Endothelial cell of umbilical vein (primary cell): ENCODE data around the gene KCNMA1. TPM values are rescaled to one million over a fixed set of nuclear protein-coding genes. Genes with fewer than 3 reads are reported as not detected.

ENCODE experiments used
- BruUV-seq: library from RNA; stranded (reverse); fragments of 400-500 nt; replicated peaks from 2 replicates; lab custom pipeline; 2021; lab: Mats Ljungman, UMichigan
- CTCF ChIA-PET: fragments of 300-600, 350-600 bp; sonication (Branson Sonifier 250); formaldehyde crosslinking; loops from one replicate; lab custom pipeline; 2021; ENCODE audit warnings: antibody characterized with exemption, inconsistent platforms; lab: Charles Lee
- POLR2A ChIA-PET: fragments of 300-600, 350-600 bp; sonication (Branson Sonifier 250); formaldehyde crosslinking; loops from one replicate; lab custom pipeline; 2021; ENCODE audit warnings: antibody characterized with exemption, inconsistent platforms; lab: Charles Lee
- DNase-seq: peaks from one replicate; pipeline ENCODE4 v3.0.0-alpha.2; 2011; ENCODE audit warnings: low read depth, low spot score
- FAIRE-seq: peaks from 2 replicates; lab custom pipeline; 2011; peaks lifted over from hg19 to GRCh38; lab: Jason Lieb, UNC
- H2AFZ ChIP-seq: 2 replicates; pipeline ENCODE4 v1.6.0; 2012; ENCODE audit warnings: low read depth, low read length, control low read depth, inconsistent platforms
- H3K27ac ChIP-seq: 2 replicates; pipeline ENCODE4 v1.5.1; 2011; ENCODE audit warnings: low read depth, mild to moderate bottlenecking, control low read depth, low read length, moderate library complexity; ENCODE audit not compliant: insufficient read depth
- H3K27me3 ChIP-seq, 2 experiments: 2 replicates each; pipeline versions ENCODE4 v1.6.0 to v1.6.1; 2011; ENCODE audit warnings: low read length in 2 of 2, mixed read lengths in 1 of 2; ENCODE audit not compliant: control insufficient read depth in 2 of 2, insufficient read depth in 2 of 2
- H3K36me3 ChIP-seq, 2 experiments: 2 replicates in 1 of 2; 3 replicates in 1 of 2; pipeline ENCODE4 v1.5.1; 2011; ENCODE audit warnings: low read length in 2 of 2, mild to moderate bottlenecking in 1 of 2, moderate library complexity in 1 of 2; ENCODE audit not compliant: control insufficient read depth in 2 of 2, insufficient read depth in 2 of 2; ENCODE audit errors: extremely low read depth in 1 of 2
- H3K4me1 ChIP-seq: 3 replicates; pipeline ENCODE4 v1.5.1; 2011; ENCODE audit warnings: mild to moderate bottlenecking, low read length; ENCODE audit not compliant: control insufficient read depth, insufficient read depth; ENCODE audit errors: extremely low read depth
- H3K4me2 ChIP-seq: 2 replicates; pipeline ENCODE4 v1.6.1; 2011; ENCODE audit warnings: low read length, control low read depth, mixed read lengths; ENCODE audit not compliant: insufficient read depth
- H3K4me3 ChIP-seq, 3 experiments: fragments of 200-600 bp in 1 of 3; sonication (generic), shearing (Covaris generic) in 1 of 3; replicated peaks in 1 of 3; 2 replicates each; pipeline ENCODE4 v1.5.1; 2011 to 2016; ENCODE audit warnings: control low read depth in 3 of 3, low read length in 3 of 3, mild to moderate bottlenecking in 2 of 3, inconsistent platforms in 1 of 3, low read depth in 1 of 3, moderate library complexity in 1 of 3; ENCODE audit not compliant: insufficient read depth in 1 of 3
- H3K79me2 ChIP-seq: 2 replicates; pipeline ENCODE4 v1.6.0; 2012; ENCODE audit warnings: low read length, inconsistent platforms; ENCODE audit not compliant: control insufficient read depth, insufficient read depth
- H3K9ac ChIP-seq: replicated peaks from 2 replicates; pipeline ENCODE3; 2011; ENCODE audit warnings: low read length, control low read depth; ENCODE audit not compliant: insufficient read depth; ENCODE audit errors: extremely low read depth
- H3K9me1 ChIP-seq: replicated peaks from 3 replicates; pipeline ENCODE4 v1.6.0; 2011; ENCODE audit warnings: mild to moderate bottlenecking, low read length; ENCODE audit not compliant: control insufficient read depth, insufficient read depth; ENCODE audit errors: extremely low read depth
- H3K9me3 ChIP-seq: replicated peaks from 2 replicates; pipeline ENCODE4 v1.5.1; 2012; ENCODE audit warnings: low read length, inconsistent platforms; ENCODE audit not compliant: control insufficient read depth, insufficient read depth
- H4K20me1 ChIP-seq: replicated peaks from 2 replicates; pipeline ENCODE3; 2011; ENCODE audit warnings: mild to moderate bottlenecking, low read length; ENCODE audit not compliant: control insufficient read depth, insufficient read depth; ENCODE audit errors: extremely low read depth
- EZH2 ChIP-seq: IDR thresholded peaks from 2 replicates; pipeline ENCODE4 v1.6.1; 2012; ENCODE audit warnings: borderline replicate concordance, low read depth, mild to moderate bottlenecking, moderate library complexity, low read length, inconsistent platforms; ENCODE audit not compliant: severe bottlenecking
- FOS ChIP-seq: IDR thresholded peaks from 2 replicates; pipeline ENCODE4 v1.6.1; 2011; ENCODE audit warnings: mild to moderate bottlenecking, low read length, moderate library complexity, borderline replicate concordance; ENCODE audit not compliant: insufficient read depth
- GATA2 ChIP-seq: IDR thresholded peaks from 2 replicates; pipeline ENCODE4 v1.7.0; 2011; ENCODE audit warnings: low read depth, mild to moderate bottlenecking, moderate library complexity, mixed read lengths, low read length; ENCODE audit not compliant: insufficient read length, insufficient read depth
- JUN ChIP-seq: IDR thresholded peaks from 2 replicates; pipeline ENCODE4 v1.6.1; 2011; ENCODE audit warnings: borderline replicate concordance, low read depth; ENCODE audit not compliant: insufficient read length, insufficient read depth
- MYC ChIP-seq: IDR thresholded peaks from one replicate; pipeline ENCODE4 v1.6.1; 2011; ENCODE audit warnings: mild to moderate bottlenecking, low read depth, low read length
- POLR2A ChIP-seq: IDR thresholded peaks from 2 replicates; pipeline ENCODE4 v1.6.1; 2012; ENCODE audit warnings: low read depth, mild to moderate bottlenecking, control low read depth, low read length
- POLR2AphosphoS5 ChIP-seq: IDR thresholded peaks from 2 replicates; pipeline ENCODE4 v1.6.1; 2012; ENCODE audit warnings: low read depth, mild to moderate bottlenecking, control low read depth, low read length, moderate library complexity; ENCODE audit not compliant: insufficient read depth
- dilution Hi-C: fragments of 300-500 bp; cut with MboI; formaldehyde crosslinking; loops from one replicate; pipeline ENCODE4 v1.15.0; 2019; ENCODE audit warnings: low sequenced_read_pairs; ENCODE audit not compliant: extremely low pct_ligation_motif_present
- intact Hi-C: fragments of 100-400 bp; cut with micrococcal nuclease; formaldehyde crosslinking; loops from one replicate; pipeline ENCODE4 v1.10.0; 2022
- polyA plus RNA-seq, 4 experiments: library from polyadenylated mRNA; depleted of rRNA in 3 of 4; stranded (reverse) in 3 of 4; unstranded in 1 of 4; fragments of >200 nt; gene quantifications; 2 replicates each; pipeline versions ENCODE4 v1.2.1 to v1.2.3, GENCODE V29; 2011 to 2012; ENCODE audit warnings: missing spikeins in 1 of 4
- total RNA-seq: library from RNA; stranded (reverse); gene quantifications from 2 replicates; pipeline ENCODE4 v1.2.3, GENCODE V29; 2021
- TF ChIP-seq, protein P1 (sequence below): IDR thresholded peaks from 2 replicates; pipeline ENCODE4 v1.6.1; 2011; ENCODE audit not compliant: insufficient read depth, insufficient read length
- TF ChIP-seq, protein P2 (sequence below), 2 donors: IDR thresholded peaks; 1 replicate in 1 of 2; 2 replicates in 1 of 2; pipeline ENCODE4 v1.5.1; 2011; ENCODE audit warnings: low read length in 2 of 2, mild to moderate bottlenecking in 2 of 2, moderate library complexity in 2 of 2, control low read depth in 1 of 2, inconsistent platforms in 1 of 2, low read depth in 1 of 2; ENCODE audit not compliant: insufficient read depth in 1 of 2; ENCODE audit errors: extremely low read depth in 1 of 2

KCNMA1 gene
- total and polyA plus RNA-seq, 2 donors (not counting 3 experiments of a cell fraction or from before 2014, with no cell fraction given): 0.10 to 0.82 TPM

GRCh38 chr10:77030974-77031373 is 606.6 kb downstream of the KCNMA1 start:
- no peak for DNase-seq
- no peaks in the 10 kb centered on the region for H3K4me1 ChIP-seq
- H3K79me2 ChIP-seq: no peaks in the 10 kb centered on the region
- intact Hi-C loops (no loop called here), dilution Hi-C loops (no loop called here)
- TF ChIP-seq MYC (no peak), EZH2 (no peak), JUN (no peak), GATA2 (no peak), POLR2A (no peak), FOS (no peak), POLR2AphosphoS5 (no peak)
- TF ChIP-seq, protein P1, sequence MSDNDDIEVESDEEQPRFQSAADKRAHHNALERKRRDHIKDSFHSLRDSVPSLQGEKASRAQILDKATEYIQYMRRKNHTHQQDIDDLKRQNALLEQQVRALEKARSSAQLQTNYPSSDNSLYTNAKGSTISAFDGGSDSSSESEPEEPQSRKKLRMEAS: no peak
- TF ChIP-seq, protein P2, sequence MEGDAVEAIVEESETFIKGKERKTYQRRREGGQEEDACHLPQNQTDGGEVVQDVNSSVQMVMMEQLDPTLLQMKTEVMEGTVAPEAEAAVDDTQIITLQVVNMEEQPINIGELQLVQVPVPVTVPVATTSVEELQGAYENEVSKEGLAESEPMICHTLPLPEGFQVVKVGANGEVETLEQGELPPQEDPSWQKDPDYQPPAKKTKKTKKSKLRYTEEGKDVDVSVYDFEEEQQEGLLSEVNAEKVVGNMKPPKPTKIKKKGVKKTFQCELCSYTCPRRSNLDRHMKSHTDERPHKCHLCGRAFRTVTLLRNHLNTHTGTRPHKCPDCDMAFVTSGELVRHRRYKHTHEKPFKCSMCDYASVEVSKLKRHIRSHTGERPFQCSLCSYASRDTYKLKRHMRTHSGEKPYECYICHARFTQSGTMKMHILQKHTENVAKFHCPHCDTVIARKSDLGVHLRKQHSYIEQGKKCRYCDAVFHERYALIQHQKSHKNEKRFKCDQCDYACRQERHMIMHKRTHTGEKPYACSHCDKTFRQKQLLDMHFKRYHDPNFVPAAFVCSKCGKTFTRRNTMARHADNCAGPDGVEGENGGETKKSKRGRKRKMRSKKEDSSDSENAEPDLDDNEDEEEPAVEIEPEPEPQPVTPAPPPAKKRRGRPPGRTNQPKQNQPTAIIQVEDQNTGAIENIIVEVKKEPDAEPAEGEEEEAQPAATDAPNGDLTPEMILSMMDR (IDR thresholded peaks at IDR 0.05; ENCODE audit: extremely low read depth in 1 of 2, insufficient read depth in 1 of 2, low read depth in 1 of 2, low read length in 2 of 2): no peak
- POLR2A ChIA-PET: no interaction called here
- BruUV-seq: no TSS peak
- H3K9ac ChIP-seq: no peak overlapping the region
- no peak overlapping the region for H3K27ac ChIP-seq
- FAIRE-seq: no peak
- no peaks in the 10 kb centered on the region for H3K27me3 ChIP-seq
- H3K4me3 ChIP-seq: no peak overlapping the region
- no peak overlapping the region for H3K4me2 ChIP-seq
- H2AFZ ChIP-seq: no peak overlapping the region
- H3K36me3 ChIP-seq: no peaks in the 10 kb centered on the region
- no peaks in the 10 kb centered on the region for H4K20me1 ChIP-seq
- no peaks in the 10 kb centered on the region for H3K9me1 ChIP-seq
- no peaks in the 10 kb centered on the region for H3K9me3 ChIP-seq
- CTCF ChIA-PET: interaction anchor here (0.7 to 1.5 kb wide), 3 partner anchors 24 to 38 kb away, joined by 3 read pairs; no protein-coding TSS in a partner anchor
